ENCODE data around the gene JAML.

GRCh38 chr11:118230088-118230487 lies 5.3 kb upstream of the JAML start:
- TF ChIP-seq CTCF (IDR thresholded peaks at IDR 0.05; ENCODE audit: control extremely low read depth in 1 of 3, insufficient read depth in 1 of 3, low read depth in 1 of 3, low read length in 3 of 3): no peak
- no peak for TF ChIP-seq MAX (IDR thresholded peaks at IDR 0.05)
- TF ChIP-seq TBP (IDR thresholded peaks at IDR 0.05; ENCODE audit: low read depth, low read length): no peak
- TF ChIP-seq POLR2A (IDR thresholded peaks at IDR 0.05; ENCODE audit: control extremely low read depth in 1 of 2, low read depth in 2 of 2, low read length in 2 of 2): no peak
- no peak for TF ChIP-seq POLR2AphosphoS5 (IDR thresholded peaks at IDR 0.05; ENCODE audit: low read depth, low read length)

All from H1 (cell line).